ENCODE measurements around the gene HUWE1. TPM values are rescaled to one million over a fixed set of nuclear protein-coding genes. Genes with fewer than 3 reads are reported as not detected.

HUWE1 gene
- total and polyA plus RNA-seq, 2 donors from 2014 or later, result 34.2 to 203 TPM

DNA sequence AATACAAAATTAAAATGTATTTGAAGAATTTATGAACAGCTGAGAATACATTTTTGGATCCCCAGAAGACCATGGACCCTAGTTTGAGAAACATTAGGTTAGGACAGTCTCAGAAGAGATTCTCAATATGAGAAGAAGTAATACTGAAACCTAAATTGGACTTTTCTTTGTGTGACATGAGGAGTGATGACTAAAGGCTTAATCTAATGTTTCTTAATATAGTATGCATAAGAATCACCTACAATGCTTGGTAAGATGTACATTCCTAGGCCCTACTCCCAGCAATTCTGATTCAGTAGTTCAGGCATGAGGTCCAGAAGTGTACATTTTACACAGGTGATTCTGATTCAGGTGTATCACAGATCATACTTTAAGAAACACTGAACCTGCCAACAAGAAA is 31.6 kb upstream of the HUWE1 start:
- no peak overlapping the region for H3K4me3 ChIP-seq (ENCODE audit: low read length in 3 of 3)
- H3K4me1 ChIP-seq (ENCODE audit: control insufficient read depth in 2 of 3, insufficient read depth in 2 of 3, low read depth in 1 of 3, low read length in 3 of 3), result no peaks in the 10 kb centered on the region
- H3K9ac ChIP-seq (ENCODE audit: low read length in 3 of 3), result no peak overlapping the region
- no peaks in the 10 kb centered on the region for H3K36me3 ChIP-seq (ENCODE audit: control insufficient read depth in 2 of 3, insufficient read depth in 3 of 3, low read length in 3 of 3)
- no peaks in the 10 kb centered on the region for H3K27me3 ChIP-seq (ENCODE audit: control insufficient read depth, insufficient read depth, low read length)
- no peaks in the 10 kb centered on the region for H3K9me3 ChIP-seq (ENCODE audit: control insufficient read depth in 2 of 3, insufficient read depth in 1 of 3, low read length in 3 of 3)
- intact Hi-C loops (cut with DNase I), result no loop called here
- FAIRE-seq, result no peak
- TF ChIP-seq, protein P1, sequence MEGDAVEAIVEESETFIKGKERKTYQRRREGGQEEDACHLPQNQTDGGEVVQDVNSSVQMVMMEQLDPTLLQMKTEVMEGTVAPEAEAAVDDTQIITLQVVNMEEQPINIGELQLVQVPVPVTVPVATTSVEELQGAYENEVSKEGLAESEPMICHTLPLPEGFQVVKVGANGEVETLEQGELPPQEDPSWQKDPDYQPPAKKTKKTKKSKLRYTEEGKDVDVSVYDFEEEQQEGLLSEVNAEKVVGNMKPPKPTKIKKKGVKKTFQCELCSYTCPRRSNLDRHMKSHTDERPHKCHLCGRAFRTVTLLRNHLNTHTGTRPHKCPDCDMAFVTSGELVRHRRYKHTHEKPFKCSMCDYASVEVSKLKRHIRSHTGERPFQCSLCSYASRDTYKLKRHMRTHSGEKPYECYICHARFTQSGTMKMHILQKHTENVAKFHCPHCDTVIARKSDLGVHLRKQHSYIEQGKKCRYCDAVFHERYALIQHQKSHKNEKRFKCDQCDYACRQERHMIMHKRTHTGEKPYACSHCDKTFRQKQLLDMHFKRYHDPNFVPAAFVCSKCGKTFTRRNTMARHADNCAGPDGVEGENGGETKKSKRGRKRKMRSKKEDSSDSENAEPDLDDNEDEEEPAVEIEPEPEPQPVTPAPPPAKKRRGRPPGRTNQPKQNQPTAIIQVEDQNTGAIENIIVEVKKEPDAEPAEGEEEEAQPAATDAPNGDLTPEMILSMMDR (IDR thresholded peaks at IDR 0.05; ENCODE audit: borderline replicate concordance, extremely low read depth, insufficient read depth), result no peak
- no peak for DNase-seq
- H3K27ac ChIP-seq (ENCODE audit: low read depth in 2 of 2, low read length in 2 of 2), result no peak overlapping the region

DNA sequence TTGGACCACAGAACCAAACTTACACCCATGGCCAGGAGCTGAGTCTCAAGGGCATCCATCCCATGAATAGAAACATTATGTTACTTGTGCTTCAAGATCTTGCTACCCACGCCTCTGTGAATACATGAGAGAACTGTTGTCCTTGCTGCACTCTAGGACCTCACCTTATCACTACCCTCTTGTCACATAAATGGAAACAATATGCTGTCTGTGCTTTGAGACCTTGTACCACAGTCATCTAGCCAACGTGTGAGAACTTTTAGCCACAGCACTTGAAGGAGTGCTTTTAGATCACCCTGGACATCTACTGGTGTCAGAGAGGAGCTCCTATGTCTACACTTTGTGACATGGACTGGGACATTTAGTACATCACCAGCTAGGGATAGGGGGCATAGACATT is 30.7 kb upstream of the HUWE1 start:
- FAIRE-seq (no peak), DNase-seq (no peak)
- no peaks in the 10 kb centered on the region for H3K4me1 ChIP-seq (ENCODE audit: control insufficient read depth in 2 of 3, insufficient read depth in 2 of 3, low read depth in 1 of 3, low read length in 3 of 3)
- H3K36me3 ChIP-seq (ENCODE audit: control insufficient read depth in 2 of 3, insufficient read depth in 3 of 3, low read length in 3 of 3), result no peaks in the 10 kb centered on the region
- H3K27ac ChIP-seq (ENCODE audit: low read depth in 2 of 2, low read length in 2 of 2), result no peak overlapping the region
- H3K9ac ChIP-seq (ENCODE audit: low read length in 3 of 3), result no peak overlapping the region
- TF ChIP-seq, protein P1 (IDR thresholded peaks at IDR 0.05; ENCODE audit: borderline replicate concordance, extremely low read depth, insufficient read depth), result no peak
- H3K9me3 ChIP-seq (ENCODE audit: control insufficient read depth in 2 of 3, insufficient read depth in 1 of 3, low read length in 3 of 3), result no peaks in the 10 kb centered on the region
- H3K27me3 ChIP-seq (ENCODE audit: control insufficient read depth, insufficient read depth, low read length), result no peaks in the 10 kb centered on the region
- intact Hi-C loops (cut with DNase I), result no loop called here
- no peak overlapping the region for H3K4me3 ChIP-seq (ENCODE audit: low read length in 3 of 3)

DNA sequence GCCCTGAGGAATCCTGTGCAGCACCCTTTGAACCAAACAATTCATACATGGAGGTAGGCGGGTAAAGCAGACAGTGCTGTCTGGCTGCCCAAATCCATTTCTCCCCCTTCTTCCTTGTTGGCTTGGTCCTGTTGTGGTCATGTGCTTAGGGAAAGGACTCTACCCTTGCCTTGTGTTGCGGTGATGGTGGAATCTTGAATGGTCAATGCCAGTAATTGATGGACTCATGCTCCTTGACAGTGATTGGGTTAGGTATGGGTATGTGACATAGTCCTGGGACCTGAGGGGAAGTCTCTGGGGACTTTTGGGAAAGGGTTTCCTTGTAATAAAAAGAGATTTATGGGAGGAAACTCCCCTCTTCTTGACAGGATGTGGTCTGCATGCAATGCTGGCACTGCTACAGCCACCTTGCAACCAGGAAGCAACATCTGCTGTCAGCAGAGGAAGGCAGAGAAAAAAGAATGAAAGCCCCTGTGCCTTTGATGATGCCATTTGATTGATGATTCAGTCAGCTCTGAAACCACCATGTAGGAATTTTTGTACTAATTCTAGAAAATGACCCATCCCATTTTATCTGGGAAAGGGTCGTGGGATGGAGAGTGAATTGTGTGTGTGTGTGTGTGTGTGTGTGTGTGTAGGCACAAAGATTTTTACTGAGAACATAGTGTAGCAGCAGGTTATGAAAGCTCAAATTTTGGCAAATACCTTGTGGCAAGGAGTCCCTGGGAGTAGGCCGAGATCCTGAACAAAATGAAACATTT is 30.0 kb upstream of the HUWE1 start:
- Histone ChIP-seq H3K9me3 (ENCODE audit: control insufficient read depth in 2 of 3, insufficient read depth in 1 of 3, low read length in 3 of 3) (no peaks in the 10 kb centered on the region), H3K27me3 (ENCODE audit: control insufficient read depth, insufficient read depth, low read length) (no peaks in the 10 kb centered on the region), H3K4me3 (ENCODE audit: low read length in 3 of 3) (no peak overlapping the region), H3K36me3 (ENCODE audit: control insufficient read depth in 2 of 3, insufficient read depth in 3 of 3, low read length in 3 of 3) (no peaks in the 10 kb centered on the region), H3K4me1 (ENCODE audit: control insufficient read depth in 2 of 3, insufficient read depth in 2 of 3, low read depth in 1 of 3, low read length in 3 of 3) (no peaks in the 10 kb centered on the region), H3K9ac (ENCODE audit: low read length in 3 of 3) (no peak overlapping the region), H3K27ac (ENCODE audit: low read depth in 2 of 2, low read length in 2 of 2) (no peak overlapping the region)
- TF ChIP-seq, protein P1 (IDR thresholded peaks at IDR 0.05; ENCODE audit: borderline replicate concordance, extremely low read depth, insufficient read depth), result no peak
- no peak for DNase-seq
- intact Hi-C loops (cut with DNase I), result no loop called here
- no peak for FAIRE-seq
